GM21526 (cell line): ENCODE data around the gene HOATZ.

Experiments used
- ATAC-seq: cut with Tn5 transposase; IDR thresholded peaks from one replicate; pipeline ENCODE4 v1.9.1; 2021; ENCODE audit warnings: moderate library complexity; ENCODE audit not compliant: unreplicated experiment, low FRiP score

HOATZ gene

DNA sequence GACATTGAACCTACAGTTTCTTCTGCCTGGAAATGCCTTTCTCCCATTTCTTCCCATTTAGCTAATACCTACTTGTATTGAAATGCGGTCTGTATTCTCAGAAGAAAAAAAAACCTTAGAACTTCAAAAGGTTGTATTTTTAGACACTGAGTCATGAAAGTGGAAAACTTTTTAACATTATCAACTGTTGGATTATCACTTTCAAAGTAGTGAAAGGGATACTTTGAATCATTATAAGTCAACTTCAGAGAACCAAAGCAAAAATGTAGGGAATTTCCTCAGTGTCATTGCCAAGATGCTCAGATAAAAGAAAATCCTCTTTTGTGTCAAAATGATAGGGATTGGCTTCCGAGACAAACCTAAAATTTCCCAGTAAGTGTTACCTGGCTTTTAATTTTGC lies 6.6 kb downstream of the HOATZ start:
- ATAC-seq = no peak

- ATAC-seq = no peak
Measured at GRCh38 chr11:111522426-111522825, 7.8 kb downstream of the HOATZ start.

DNA sequence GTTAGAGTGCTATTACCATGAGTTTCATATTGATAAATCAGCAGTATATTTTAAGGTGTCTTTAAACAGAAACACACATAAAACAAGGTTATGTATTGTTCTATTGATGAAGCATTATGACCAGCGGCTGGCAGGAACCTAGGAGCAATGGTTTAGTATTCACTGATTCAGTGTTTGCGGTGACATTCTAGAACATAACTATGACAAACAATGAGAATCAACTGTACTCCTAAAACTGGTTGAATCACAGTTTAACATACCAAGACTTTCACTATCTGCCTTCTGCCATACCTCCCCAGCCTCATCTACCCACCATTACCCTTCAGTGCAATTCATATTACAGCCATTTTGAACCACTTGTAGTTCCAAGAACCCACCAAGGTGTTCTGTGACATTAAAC lies 8.8 kb downstream of the HOATZ start:
- ATAC-seq = no peak

DNA sequence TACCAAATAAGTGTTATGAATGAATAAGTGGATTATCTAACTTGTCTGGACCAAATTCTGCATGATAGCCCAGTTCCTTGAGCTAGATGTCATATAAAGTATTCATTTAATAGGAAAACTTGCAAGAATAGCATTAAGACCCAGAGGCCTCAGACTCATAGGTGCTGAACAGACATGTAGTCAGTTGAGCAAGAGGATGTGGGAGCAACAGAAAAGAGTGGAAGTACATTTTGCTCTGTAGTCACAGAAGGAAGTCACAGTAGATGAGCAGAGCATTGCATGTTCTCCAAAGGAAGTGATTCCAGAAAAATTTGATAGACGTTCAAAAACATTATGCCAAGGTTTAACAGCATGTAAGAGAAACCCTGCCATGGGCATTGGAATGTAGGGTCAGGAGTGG lies 9.5 kb downstream of the HOATZ start:
- ATAC-seq = no peak

GRCh38 chr11:111525456-111525855 lies 10.9 kb downstream of the HOATZ start:
- ATAC-seq = no peak

- no peak for ATAC-seq
Measured at GRCh38 chr11:111526501-111526900, 11.9 kb downstream of the HOATZ start.

GRCh38 chr11:111527279-111527678 lies 12.7 kb downstream of the HOATZ start:
- ATAC-seq = no peak

DNA sequence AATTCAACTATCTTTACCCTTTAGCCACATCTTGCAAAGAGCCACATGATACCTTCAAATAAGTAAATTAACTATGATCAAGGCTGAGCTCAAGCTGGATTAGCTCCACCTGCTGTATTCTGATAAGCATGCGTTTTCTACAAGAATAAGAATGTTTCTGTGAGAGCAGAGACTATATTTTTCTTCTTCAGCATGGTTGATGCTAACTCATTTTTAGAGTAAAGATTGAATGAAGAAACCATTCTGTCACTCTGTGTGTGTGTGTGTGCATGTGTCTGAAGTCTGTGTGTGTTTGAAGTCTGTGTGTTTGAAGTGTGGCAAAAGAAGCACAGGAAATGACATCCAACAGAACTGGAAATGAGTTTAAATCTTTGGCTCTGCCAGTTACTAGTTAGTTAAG lies 14.0 kb downstream of the HOATZ start:
- ATAC-seq = no peak

GRCh38 chr11:111530091-111530490 lies 15.5 kb downstream of the HOATZ start:
- no peak for ATAC-seq

- no peak for ATAC-seq
Measured at GRCh38 chr11:111531136-111531535, 16.6 kb downstream of the HOATZ start.

DNA sequence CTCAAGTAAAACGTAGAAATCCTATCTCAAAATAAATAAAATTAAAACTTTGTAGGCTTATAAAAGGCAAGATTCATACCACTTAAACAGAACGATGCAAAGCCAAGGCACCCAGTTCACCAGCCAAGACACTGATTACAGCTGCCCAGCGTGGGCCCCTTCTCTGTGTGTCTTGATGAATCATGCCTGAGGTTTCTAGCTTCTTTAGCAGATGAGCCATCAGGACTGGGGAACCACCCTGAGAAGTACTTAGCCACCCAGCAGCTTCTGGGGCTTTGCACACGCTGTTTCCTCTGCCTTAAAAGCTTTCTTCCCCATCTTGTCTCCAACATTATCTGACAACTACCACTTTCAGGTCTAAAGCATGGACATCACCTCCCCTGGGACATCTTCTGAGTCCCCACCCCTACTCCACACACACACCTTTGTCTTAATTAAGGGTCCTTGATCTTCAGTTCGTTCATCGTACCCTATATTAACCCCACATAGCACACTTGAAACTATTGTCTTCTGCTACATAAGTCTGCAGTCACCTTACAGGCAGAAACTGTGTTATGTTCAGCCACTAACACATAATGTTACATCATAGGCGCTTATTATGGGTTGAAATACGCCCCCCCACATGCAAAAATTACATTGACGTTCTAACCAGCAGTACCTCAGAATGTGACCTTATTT lies 17.2 kb downstream of the HOATZ start:
- no peak for ATAC-seq

DNA sequence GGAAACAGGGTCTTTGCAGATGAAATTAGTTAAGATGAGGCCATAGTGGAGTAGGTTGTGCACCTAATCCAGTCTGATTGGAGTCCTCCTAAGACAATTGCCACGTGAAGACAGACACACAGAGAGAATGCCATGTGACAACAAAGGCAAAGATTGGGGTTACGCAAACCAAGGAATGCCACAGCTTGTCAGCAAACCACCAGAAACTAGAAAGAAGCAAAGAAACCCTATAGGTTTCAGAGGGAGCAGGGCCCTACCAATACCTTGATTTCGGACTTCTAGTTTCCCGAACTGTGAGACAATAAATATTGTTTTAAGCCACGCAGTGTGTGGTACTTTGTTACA lies 17.8 kb downstream of the HOATZ start:
- ATAC-seq = no peak

DNA sequence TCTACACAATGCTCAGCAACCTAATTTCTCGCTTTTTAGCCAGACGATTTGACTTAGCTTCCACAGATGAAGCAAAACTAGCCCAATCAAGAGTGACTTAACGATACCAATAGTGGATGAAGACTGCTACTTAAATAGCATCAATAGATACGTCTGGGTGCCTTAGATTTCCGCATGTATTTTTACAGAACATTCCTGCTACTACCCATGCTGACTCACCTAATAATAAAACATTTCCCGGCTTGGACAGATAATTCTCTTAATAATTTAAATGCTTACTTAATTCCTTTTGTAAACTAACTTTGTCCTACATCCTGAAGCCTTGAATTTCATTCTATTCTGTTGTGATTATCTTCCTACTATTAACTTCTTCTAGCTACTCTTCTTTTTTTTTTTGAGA lies 20.7 kb downstream of the HOATZ start:
- ATAC-seq = no peak

GRCh38 chr11:111537336-111537860 lies 22.8 kb downstream of the HOATZ start:
- no peak for ATAC-seq

- ATAC-seq = no peak
Measured at GRCh38 chr11:111538407-111539114, 24.0 kb downstream of the HOATZ start.

DNA sequence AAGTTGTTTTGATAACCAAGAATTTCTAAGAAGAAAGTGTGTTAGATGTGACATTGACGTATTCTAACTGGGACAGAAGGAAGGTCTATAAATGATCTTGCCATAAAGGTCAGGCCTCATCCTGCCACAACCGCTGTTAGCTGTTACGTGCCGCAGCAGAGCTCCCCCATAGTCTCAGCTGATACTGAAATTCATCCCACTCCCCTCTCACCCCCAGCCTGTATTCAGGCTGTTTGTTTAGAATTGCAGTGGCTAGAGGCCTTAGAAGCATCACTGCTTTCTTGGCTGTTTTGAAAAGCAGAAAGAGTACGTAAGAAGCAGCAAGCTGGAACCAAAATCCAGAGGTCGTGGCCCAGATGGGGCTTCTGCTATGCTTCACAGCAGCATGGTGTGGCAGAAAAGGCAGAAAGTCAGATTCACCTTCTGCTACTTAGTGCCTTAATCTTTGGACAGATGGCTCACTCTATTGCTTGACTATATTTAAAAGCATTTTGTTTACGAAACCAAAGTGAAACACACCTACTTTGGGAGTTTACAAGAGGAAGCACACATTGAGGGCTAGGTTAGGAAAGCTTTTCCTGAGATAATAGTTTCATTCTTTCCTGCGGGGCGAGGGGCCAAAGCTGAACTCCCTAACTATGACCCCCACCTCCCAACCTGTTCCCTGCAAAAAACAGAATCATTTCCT lies 25.0 kb downstream of the HOATZ start:
- ATAC-seq = no peak

- ATAC-seq = no peak
Measured at GRCh38 chr11:111540114-111540936, 25.7 kb downstream of the HOATZ start, which contains the start of gene LAYN. Gene LAYN (plus strand): TSS chr11:111540720. CDS start chr11:111540844, 124 bp downstream.

- no peak for ATAC-seq
Measured at GRCh38 chr11:111540937-111541253, 26.3 kb downstream of the HOATZ start.

GRCh38 chr11:111541254-111542061 lies 26.9 kb downstream of the HOATZ start:
- ATAC-seq = no peak
